SJSA1 (cell line): Measurements from ENCODE around the gene TUBGCP5. TPM values are rescaled to one million over a fixed set of nuclear protein-coding genes. Genes with fewer than 3 reads are reported as not detected.

ENCODE experiments used
- DNase-seq, 2 experiments: peaks; one replicate each; pipeline ENCODE4 v3.0.0-alpha.2; 2015 to 2020; ENCODE audit warnings: low spot score in 2 of 2, low read depth in 1 of 2
- H3K27ac ChIP-seq: fragments of 250-450 bp; sonication (Bioruptor Pico); 2 replicates; pipeline ENCODE4 v1.5.1; 2020; ENCODE audit warnings: mild to moderate bottlenecking, moderate library complexity
- H3K27me3 ChIP-seq: fragments of 250-450 bp; sonication (Bioruptor Pico); replicated peaks from 2 replicates; pipeline ENCODE4 v1.5.1; 2020; ENCODE audit warnings: mild to moderate bottlenecking, moderate library complexity
- H3K36me3 ChIP-seq: fragments of 250-450 bp; sonication (Bioruptor Pico); 2 replicates; pipeline ENCODE4 v1.5.1; 2020; ENCODE audit warnings: mild to moderate bottlenecking
- H3K4me1 ChIP-seq: fragments of 250-450 bp; sonication (Bioruptor Pico); replicated peaks from 2 replicates; pipeline ENCODE4 v1.6.1; 2021; ENCODE audit warnings: mild to moderate bottlenecking
- H3K4me3 ChIP-seq: fragments of 250-450 bp; sonication (Bioruptor Pico); 2 replicates; pipeline ENCODE4 v1.5.1; 2020; ENCODE audit warnings: mild to moderate bottlenecking
- H3K9me3 ChIP-seq: fragments of 250-450 bp; sonication (Bioruptor Pico); replicated peaks from 2 replicates; pipeline ENCODE4 v1.5.1; 2020; ENCODE audit warnings: mild to moderate bottlenecking
- total RNA-seq: library from RNA; depleted of rRNA; stranded (reverse); fragments of >200 nt; shearing (Covaris generic); gene quantifications from 2 replicates; pipeline ENCODE4 v1.2.3, GENCODE V29; 2014

Gene TUBGCP5
- total RNA-seq, 1 experiment from 2014 or later = 42.3 TPM

DNA sequence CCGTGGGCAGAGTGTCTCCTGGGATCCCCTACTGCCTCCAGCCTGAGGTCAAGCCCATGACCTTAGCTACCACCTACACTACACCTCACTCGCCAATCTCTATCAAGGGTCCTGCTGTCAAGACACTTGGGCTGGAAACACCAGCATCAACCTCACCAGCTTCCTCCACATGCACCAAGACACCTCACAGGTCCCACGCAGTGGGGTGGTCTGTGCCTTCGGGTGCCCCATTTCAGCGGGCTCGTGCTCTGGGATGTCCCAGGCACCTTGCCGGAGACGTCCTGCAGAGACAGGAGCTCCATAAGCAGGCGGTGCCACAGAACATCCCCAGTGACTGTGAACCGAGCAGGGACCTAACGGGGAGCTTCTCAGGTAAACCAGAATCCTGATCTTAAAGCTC is 79.2 kb downstream of the TUBGCP5 start:
- Histone ChIP-seq H3K27ac (no peak overlapping the region), H3K36me3 (peaks cover 4% of the 10 kb centered on the region; the same call in 1 of the 2 replicates), H3K4me1 (peaks cover 18% of the 10 kb centered on the region), H3K9me3 (no peaks in the 10 kb centered on the region), H3K4me3 (no peak overlapping the region), H3K27me3 (no peaks in the 10 kb centered on the region)
- no peak for DNase-seq

DNA sequence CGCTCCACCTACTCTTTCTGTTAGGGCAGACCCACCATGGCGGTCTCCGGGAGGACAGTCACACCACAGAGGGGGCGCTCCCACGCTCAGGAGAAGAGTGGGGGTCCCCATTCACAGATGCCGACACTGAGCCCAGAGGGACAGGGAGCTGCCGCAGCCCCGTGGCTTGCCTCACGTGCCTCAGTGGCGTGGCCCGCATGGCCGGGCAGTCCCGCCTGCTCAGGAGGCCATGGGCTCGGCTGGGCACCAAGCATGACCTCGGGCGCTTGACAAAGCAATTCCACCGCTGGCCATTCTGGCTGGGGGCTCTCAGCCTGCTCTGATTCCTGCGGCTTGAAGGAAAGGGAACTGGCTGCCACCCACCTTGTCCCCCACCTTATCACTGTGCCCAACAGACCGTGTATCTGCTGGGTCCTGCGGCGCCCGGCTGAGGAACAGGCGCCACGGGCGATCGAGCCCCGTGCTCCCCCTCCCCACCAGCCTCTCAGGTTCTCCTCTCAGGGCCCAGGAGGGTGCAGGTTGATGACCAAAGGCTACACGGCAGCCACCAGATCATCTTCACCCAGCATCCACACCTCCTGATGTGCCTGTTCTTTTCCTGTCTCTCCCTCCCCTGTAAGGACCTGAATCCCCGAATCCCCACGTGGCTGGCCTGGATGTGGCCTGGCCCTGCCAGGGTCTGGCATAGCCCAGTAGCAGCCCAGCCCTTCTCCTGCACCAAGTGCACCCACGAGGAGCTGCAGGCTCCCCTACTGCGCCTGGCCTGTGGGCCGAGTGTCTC is 79.9 kb downstream of the TUBGCP5 start:
- Histone ChIP-seq H3K27ac (no peak overlapping the region), H3K27me3 (no peaks in the 10 kb centered on the region), H3K36me3 (no peaks in the 10 kb centered on the region), H3K4me1 (peaks cover 17% of the 10 kb centered on the region), H3K9me3 (no peaks in the 10 kb centered on the region), H3K4me3 (no peak overlapping the region)
- no peak for DNase-seq

DNA sequence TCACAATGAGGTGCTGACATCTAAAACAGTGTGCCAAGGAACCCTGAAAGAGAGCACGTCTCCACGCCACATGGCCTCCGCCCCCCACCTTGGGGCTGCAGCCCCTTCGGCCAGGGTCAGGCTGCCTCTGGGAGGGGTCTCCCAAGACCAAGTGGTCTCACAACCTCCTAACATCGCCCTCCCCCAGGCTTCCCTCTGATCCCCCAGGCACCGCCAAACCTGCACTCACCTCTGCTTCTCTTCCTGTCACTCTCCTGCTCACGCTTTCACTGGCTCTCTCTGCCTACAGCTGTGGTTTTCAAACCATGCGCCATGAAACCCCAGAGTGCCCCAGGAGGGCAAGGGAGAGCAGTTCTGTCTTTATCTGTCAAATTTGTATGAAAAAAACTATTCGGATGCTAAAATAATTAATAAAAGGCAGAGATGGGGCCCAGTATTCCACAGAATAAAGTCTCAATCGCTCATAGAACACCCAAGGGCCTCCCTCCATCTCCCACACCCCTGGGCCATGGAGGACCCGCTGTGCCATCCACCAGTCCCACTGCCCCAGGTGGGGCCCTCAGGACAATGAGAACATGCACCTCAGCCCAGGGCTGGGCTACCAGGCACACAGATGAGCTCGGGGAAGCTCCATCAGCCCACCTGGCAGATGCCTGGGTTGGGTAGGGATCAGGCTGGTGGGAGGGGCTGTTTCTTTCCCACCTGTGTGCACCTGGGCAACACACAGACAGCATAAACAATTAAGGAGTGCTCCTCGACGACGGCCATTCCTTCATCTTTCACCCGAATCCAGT is 80.7 kb downstream of the TUBGCP5 start:
- H3K4me1 ChIP-seq = peaks cover 12% of the 10 kb centered on the region
- H3K27me3 ChIP-seq = no peaks in the 10 kb centered on the region
- H3K27ac ChIP-seq = no peak overlapping the region

DNA sequence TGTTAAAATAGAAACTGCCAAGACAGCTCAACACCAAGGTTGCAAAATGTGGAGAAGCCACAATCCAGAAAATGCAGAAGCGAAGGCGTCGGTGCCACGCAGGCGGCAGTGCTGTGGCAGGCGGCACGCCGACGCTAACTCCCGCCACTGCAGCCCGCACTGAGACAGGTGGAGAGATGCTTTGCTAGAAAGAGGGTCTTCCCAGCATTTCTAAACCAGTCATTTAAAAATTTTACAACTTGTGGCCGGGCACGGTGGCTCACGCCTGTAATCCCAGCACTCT is 82.5 kb downstream of the TUBGCP5 start:
- DNase-seq = no peak
- Histone ChIP-seq H3K27me3 (no peaks in the 10 kb centered on the region), H3K36me3 (no peaks in the 10 kb centered on the region), H3K9me3 (no peaks in the 10 kb centered on the region), H3K27ac (no peak overlapping the region), H3K4me3 (no peak overlapping the region), H3K4me1 (peaks cover 10% of the 10 kb centered on the region)

More for the DNA sequence above, 80.7 kb downstream of the TUBGCP5 start:
- Histone ChIP-seq H3K9me3 (no peaks in the 10 kb centered on the region), H3K36me3 (no peaks in the 10 kb centered on the region), H3K4me3 (no peak overlapping the region)
- no peak for DNase-seq

DNA sequence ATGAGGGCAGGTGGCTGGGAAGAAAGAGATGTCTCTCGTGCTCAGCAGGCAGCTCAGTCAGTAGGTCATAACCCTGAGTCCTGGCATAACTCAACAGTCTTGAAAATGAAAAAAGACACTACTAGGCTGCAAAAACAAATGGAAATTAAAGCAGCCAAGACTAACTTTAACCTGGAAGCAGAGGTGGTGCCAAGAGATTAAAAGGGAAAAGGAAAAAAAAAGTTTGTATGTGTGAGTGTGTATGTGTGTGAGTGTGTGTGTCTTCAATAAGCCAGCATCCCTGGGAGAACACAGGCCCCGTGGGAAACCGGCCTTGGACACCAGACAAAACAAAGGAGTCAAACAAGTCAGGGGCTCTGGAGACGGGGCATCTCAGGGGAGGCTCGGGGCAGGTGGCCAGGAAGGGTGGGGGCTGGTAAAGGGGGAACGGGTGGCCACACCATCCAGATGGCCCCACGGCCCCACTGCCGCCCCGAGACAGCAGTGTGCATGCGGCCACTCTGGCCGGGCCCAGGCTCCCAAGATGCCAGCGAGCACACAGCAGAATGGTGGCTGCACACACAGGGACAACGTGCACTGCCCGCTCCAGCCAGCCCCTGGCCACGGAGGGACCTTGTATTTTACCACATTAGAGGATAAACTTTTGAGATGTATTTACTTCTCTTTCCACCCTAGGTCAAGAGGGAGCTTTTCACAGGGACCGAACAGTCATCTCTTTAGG is 83.0 kb downstream of the TUBGCP5 start:
- H3K27me3 ChIP-seq = no peaks in the 10 kb centered on the region
- H3K27ac ChIP-seq = no peak overlapping the region
- no peak overlapping the region for H3K4me3 ChIP-seq
- peaks cover 5% of the 10 kb centered on the region for H3K4me1 ChIP-seq
- H3K36me3 ChIP-seq = no peaks in the 10 kb centered on the region
- H3K9me3 ChIP-seq = no peaks in the 10 kb centered on the region
- DNase-seq = no peak

DNA sequence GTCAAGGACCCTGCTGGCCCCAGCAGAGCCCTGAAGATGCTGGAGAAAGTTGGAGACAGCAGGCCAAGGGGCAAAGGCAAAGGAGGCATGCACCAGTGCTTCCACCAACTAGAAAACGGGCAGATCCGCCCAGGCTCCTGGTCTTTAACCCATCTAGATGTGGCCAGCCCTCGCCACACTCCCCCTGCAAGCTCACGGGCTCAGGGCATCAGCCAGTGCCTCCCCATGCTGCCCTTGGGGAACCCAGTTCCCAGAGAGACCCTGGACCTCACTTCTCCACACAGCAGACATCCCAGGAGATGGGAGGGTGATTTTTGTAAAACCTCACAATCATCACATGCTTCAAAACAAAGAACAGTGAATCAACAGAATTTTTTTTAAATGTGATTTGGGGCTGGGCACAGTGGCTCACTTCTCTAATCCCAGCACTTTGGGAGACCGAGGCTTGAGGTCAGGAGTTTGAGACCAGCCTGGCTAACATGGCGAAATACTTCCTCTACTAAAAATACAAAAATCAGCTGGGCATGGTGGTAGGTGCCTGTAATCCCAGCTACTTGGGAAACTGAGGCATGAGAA is 83.7 kb downstream of the TUBGCP5 start:
- H3K27ac ChIP-seq = no peak overlapping the region
- DNase-seq = no peak
- H3K9me3 ChIP-seq = no peaks in the 10 kb centered on the region
- no peak overlapping the region for H3K4me3 ChIP-seq
- H3K36me3 ChIP-seq = no peaks in the 10 kb centered on the region
- no peaks in the 10 kb centered on the region for H3K4me1 ChIP-seq
- H3K27me3 ChIP-seq = no peaks in the 10 kb centered on the region

DNA sequence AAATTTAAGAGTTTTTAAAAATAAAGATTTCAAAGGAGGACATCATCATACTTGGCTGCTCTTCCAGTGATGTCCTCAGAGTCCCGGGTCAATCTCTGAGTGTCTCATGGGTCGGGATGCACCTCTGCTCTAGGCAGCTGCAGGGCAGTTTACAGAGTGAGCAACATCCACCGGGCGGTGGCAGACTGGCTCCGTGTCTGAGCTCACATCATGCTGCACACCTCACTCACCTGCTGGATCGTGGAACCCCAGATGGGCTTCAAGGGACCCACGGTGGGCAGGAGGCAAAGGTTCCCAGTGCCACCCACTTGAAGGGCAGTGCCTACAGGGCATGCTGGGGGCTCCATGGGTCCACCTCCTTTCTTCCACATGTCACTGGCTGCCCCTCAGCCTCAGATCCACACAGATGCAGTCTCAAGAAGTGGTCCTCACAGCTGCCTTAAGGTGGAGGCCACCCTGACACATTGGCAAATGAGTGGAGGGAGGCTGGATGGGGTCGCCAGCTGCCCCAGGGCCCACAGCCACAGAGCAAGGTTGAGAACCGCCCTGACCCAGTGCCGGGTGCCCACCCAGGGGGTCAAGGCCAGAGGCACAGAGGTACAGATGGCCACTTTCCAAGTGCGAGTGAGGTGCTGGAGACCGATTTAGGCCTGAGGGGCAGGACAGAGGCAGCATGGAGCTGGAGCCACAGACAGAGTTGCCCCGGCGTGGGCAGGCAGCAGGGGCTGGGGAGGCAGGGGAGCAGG is 84.4 kb downstream of the TUBGCP5 start:
- no peak for DNase-seq

DNA sequence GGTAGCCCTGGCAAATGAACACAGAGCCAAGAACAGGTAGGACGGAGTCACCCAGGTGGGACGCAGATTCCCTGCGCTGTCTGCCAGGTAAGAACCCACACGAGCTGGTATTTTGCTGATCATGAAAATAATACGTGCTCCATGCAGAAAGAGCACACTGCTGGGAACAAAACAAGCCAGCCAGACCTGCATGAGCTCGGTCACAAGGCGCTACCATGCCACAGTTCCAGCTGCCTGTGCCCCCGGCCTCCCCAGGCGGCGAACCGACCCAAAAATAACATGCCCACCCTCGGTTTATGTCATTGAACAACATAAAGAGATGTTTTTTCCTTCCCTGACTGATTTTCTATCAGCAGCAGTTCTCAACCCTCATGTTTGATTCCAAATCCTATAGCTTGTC is 85.0 kb downstream of the TUBGCP5 start:
- Histone ChIP-seq H3K27ac (no peak overlapping the region), H3K36me3 (no peaks in the 10 kb centered on the region), H3K4me1 (no peaks in the 10 kb centered on the region), H3K9me3 (no peaks in the 10 kb centered on the region), H3K27me3 (no peaks in the 10 kb centered on the region), H3K4me3 (no peak overlapping the region)
- DNase-seq = no peak

More for the DNA sequence above, 84.4 kb downstream of the TUBGCP5 start:
- Histone ChIP-seq H3K9me3 (no peaks in the 10 kb centered on the region), H3K4me1 (no peaks in the 10 kb centered on the region), H3K36me3 (no peaks in the 10 kb centered on the region), H3K27me3 (no peaks in the 10 kb centered on the region), H3K27ac (no peak overlapping the region), H3K4me3 (no peak overlapping the region)

DNA sequence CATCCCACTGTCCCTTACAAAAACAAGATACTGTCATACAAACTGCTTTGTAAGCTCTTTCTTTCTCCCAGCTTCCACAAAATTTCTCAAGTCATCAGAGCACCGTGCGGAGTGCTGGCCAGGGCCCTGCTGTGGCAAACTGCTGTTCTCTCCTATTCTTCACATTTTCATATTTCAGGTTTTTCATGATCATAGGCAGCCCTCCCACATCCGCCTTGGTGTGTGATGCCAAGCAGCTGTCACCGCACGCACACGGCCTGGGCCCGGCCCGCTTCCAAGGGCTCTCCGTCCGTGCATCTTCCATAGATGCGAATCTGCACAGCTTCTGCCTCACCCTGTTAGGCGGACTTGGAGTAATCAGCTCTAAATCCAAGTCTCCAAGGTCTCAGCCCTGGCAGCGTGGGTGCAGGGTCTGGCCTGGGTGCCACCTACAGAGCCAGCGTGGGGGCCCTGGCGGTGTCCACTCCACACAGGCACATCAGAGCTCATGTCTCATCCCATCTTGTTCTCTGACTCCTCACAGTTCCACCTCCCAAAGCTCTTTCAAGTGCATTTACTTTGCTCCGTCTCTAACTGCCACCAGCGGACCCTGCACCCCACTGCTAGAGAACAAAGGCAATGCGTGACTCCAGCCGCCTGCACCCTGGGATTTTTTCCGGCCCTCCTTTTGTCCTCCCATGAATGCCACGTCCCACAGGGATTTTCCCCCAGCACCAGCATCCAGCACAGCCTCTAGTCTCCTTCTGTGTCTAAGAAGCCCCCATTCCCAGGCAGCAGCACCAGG is 86.4 kb downstream of the TUBGCP5 start:
- Histone ChIP-seq H3K36me3 (no peaks in the 10 kb centered on the region; the same call in 1 of the 2 replicates), H3K9me3 (no peaks in the 10 kb centered on the region), H3K4me3 (no peak overlapping the region), H3K4me1 (no peaks in the 10 kb centered on the region), H3K27ac (no peak overlapping the region), H3K27me3 (no peaks in the 10 kb centered on the region)
- DNase-seq = no peak

DNA sequence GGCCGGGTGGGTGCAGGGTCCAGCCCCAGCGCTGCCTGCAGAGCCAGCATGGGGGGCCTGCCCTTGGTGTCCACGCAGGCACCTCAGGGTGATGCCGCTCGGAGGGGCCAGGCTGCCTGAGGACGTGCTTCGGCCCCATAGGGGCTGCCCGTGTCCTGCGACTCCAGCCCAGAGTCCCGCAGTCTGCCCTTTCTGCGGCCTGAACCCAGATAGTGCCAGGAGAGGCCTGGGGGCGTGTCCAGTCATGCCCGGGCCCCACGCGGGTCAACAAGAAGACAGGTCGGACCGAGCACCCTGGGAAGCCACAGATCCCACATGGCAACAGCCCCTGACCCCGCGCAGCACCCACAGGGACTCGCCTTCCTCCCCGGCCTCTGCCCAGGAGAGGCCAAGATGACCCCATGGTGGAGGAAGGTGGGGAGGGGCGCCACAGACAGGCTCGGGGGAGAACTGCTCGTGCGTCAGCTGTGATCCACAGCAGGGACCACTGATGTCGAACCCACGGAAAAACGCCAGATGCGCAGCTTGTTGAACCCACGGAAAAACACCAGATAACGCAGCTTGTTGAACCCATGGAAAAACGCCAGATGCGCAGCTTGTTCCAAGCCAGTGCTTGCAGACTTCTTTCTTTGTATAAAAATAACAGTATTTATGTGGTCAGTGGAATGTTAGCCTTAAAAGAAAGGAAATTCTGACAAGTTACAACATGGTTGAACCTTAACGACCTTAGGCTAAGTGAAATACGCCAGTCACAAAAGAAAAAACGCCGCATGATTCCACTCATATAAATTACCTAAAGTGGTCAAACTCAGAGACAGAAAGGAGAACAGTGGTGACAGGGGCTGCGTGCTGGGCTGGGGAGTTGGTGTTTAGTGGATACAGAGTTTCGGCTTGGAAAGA is 87.7 kb downstream of the TUBGCP5 start:
- Histone ChIP-seq H3K4me3 (no peak overlapping the region), H3K9me3 (no peaks in the 10 kb centered on the region), H3K27me3 (no peaks in the 10 kb centered on the region), H3K36me3 (no peaks in the 10 kb centered on the region; the same call in 1 of the 2 replicates), H3K27ac (no peak overlapping the region), H3K4me1 (no peaks in the 10 kb centered on the region)
- DNase-seq = no peak

DNA sequence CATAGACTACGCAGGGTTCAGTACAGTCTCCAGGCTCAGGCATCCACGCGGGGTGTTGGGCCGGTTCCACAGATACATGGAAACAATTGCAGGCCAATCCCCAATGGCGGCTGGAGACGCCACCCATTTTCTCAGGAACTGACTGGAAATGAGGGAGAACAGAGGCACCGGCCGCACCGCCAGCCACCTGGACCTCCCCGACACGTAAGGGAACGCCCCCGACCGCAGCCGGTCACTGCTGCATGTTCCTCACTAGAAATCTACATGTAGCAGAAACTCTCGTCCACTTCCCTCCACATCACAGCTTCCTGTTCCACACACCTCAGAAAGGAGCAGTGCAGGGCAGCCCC is 88.4 kb downstream of the TUBGCP5 start:
- H3K4me1 ChIP-seq = no peaks in the 10 kb centered on the region
- no peaks in the 10 kb centered on the region for H3K9me3 ChIP-seq
- no peaks in the 10 kb centered on the region for H3K27me3 ChIP-seq
- peaks cover under 1% of the 10 kb centered on the region; the same call in 1 of the 2 replicates for H3K36me3 ChIP-seq
- no peak overlapping the region for H3K4me3 ChIP-seq
- H3K27ac ChIP-seq = no peak overlapping the region
- DNase-seq = no peak
